ENCODE results near the gene LMBR1L.

Gene LMBR1L

DNA sequence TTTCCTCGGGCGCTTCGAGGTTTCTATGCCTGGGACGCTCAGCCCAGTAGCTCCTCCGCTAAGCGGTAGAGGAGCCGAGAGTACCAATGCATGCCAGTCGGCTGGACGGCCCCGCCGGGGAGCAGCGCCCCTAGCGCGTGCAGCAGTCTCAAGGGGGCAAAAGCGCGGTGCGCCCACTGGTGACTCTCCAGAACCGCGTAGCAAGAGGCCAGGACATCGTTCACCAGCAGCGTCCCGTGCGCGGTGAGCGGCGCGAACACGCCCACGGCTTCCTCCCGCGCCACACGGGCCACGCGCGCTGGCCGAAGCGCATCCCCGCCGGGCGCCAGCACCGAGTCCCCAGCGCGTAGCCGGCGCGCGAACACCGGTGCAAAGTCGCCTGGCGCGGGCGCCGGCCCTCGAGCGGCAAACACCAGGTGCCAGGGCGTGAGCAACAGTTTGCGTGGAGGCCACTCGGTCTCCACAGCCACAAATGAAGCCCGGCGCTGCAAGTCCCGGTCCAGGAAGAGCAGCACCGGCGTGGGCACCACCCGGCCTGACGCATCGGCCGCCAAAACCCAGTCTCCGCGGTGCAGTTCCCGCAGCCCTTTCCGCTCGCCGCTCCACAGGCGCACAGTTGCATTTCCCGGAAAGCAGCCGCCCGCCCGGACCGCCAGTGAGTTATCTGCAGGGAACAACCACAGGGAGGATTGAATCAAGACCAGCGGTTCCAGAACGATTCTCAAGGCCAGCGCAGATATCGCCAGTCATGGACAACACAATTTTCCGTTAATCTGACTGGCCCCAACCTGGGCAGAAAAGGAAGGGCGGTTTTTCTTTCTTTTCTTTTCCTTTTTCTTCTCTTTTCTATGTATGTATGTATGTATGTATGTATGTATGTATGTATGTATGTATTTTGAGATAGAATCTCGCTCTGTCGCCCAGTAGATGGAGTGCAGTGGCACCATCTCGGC is 20.6 kb downstream of the LMBR1L start:
- peaks cover 27% of the 10 kb centered on the region for H3K4me1 ChIP-seq (ENCODE audit: low read length)
- no peaks in the 10 kb centered on the region for H3K9me3 ChIP-seq (ENCODE audit: insufficient read depth, low read length)
- H3K36me3 ChIP-seq (replicated peaks; ENCODE audit: low read depth, low read length), result no peaks in the 10 kb centered on the region
- peaks cover 53% of the 10 kb centered on the region for H3K27me3 ChIP-seq (ENCODE audit: low read depth, low read length)
- H3K9ac ChIP-seq (ENCODE audit: low read length), result peak overlapping the region; percentile 12; the same call in 1 of the 2 replicates
- peak overlapping the region; percentile 41; the same call in 1 of the 2 replicates for H2AFZ ChIP-seq (ENCODE audit: low read depth, low read length)
- no peaks in the 10 kb centered on the region for H4K20me1 ChIP-seq (ENCODE audit: insufficient read depth, low read length)
- no peaks in the 10 kb centered on the region for H3K79me2 ChIP-seq (ENCODE audit: low read length)
- peak overlapping the region; percentile 74 for H3K4me3 ChIP-seq (ENCODE audit: low read length)
- no peak overlapping the region for H3K27ac ChIP-seq (ENCODE audit: low read length)
- TF ChIP-seq, protein P1, sequence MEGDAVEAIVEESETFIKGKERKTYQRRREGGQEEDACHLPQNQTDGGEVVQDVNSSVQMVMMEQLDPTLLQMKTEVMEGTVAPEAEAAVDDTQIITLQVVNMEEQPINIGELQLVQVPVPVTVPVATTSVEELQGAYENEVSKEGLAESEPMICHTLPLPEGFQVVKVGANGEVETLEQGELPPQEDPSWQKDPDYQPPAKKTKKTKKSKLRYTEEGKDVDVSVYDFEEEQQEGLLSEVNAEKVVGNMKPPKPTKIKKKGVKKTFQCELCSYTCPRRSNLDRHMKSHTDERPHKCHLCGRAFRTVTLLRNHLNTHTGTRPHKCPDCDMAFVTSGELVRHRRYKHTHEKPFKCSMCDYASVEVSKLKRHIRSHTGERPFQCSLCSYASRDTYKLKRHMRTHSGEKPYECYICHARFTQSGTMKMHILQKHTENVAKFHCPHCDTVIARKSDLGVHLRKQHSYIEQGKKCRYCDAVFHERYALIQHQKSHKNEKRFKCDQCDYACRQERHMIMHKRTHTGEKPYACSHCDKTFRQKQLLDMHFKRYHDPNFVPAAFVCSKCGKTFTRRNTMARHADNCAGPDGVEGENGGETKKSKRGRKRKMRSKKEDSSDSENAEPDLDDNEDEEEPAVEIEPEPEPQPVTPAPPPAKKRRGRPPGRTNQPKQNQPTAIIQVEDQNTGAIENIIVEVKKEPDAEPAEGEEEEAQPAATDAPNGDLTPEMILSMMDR (IDR thresholded peaks at IDR 0.05; ENCODE audit: low read depth, low read length), result peak; percentile 48
- TF ChIP-seq EZH2phosphoT487 (IDR thresholded peaks at IDR 0.05; ENCODE audit: low read depth), result no peak
- peak overlapping the region; percentile 80 for H3K4me2 ChIP-seq (ENCODE audit: low read length)

DNA sequence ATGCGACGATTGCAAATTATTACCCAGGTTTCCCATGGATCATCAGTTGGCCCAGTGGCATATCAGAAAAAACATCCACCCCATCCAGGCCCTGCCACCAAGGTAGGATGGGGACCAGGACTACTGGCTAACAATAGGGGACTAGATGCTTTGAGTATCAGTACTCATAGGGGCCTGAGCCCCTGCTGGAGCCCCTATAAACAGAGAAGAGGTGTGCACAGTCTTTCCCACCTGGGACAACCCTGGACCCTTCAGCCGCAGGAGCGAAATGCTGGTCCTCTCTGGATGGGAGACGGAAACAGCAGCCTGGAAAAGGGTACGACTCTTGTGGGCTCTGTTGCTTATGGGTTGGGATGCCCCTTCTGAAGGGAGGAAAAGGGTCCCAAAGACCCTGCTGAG is 21.7 kb downstream of the LMBR1L start:
- Histone ChIP-seq H3K4me1 (ENCODE audit: low read length) (peaks cover 26% of the 10 kb centered on the region), H3K79me2 (ENCODE audit: low read length) (no peaks in the 10 kb centered on the region), H3K36me3 (replicated peaks; ENCODE audit: low read depth, low read length) (no peaks in the 10 kb centered on the region), H3K9me3 (ENCODE audit: insufficient read depth, low read length) (no peaks in the 10 kb centered on the region), H3K27me3 (ENCODE audit: low read depth, low read length) (peaks cover 42% of the 10 kb centered on the region), H4K20me1 (ENCODE audit: insufficient read depth, low read length) (no peaks in the 10 kb centered on the region), H2AFZ (ENCODE audit: low read depth, low read length) (0 out of 2 replicates have a peak overlapping the region, but pooled peaks have one; percentile 99), H3K4me2 (ENCODE audit: low read length) (peak overlapping the region; percentile 89), H3K27ac (ENCODE audit: low read length) (no peak overlapping the region), H3K4me3 (ENCODE audit: low read length) (peak overlapping the region; percentile 71; the same call in 1 of the 2 replicates), H3K9ac (ENCODE audit: low read length) (no peak overlapping the region)
- TF ChIP-seq, protein P1 (IDR thresholded peaks at IDR 0.05; ENCODE audit: low read depth, low read length), result no peak
- TF ChIP-seq EZH2phosphoT487 (IDR thresholded peaks at IDR 0.05; ENCODE audit: low read depth), result no peak

DNA sequence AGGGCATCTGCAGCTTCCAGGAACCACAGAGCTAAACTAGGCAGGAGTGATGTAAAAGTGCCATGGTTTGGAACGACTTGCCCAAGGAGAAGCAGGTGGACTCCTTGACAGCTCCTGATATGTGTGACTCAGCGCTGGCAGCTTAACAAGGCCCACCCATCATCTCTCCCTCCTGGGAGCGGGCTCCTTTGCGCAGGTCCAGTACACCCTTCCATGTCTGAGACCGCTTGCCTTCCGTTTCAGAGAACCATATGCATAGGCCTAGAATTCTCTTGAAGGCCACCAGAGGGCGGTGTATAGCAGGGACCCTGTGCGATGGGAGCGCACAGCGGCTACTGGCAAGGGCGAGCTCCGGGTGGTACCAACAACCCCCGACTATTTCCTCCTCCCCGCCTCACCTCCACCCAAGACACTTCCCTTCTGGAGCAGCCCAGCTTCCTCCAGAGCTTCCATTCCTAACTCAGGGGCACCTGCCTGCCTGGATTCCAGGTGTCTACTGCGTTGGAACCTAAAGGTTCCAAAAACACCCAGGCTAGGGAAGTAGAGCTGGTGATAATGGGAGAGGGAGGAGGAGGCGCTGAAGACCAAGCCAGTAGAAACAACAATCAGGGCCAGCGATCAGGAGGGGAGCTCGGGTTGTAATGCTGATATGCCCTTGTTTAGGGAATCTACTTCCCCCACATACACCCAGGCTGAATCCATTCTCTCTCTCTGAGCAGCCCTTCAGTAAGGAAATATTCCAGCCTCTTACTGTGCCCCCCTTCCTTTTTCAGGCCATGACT is 22.3 kb downstream of the LMBR1L start:
- Histone ChIP-seq H3K36me3 (replicated peaks; ENCODE audit: low read depth, low read length) (no peaks in the 10 kb centered on the region), H3K9me3 (ENCODE audit: insufficient read depth, low read length) (no peaks in the 10 kb centered on the region), H3K4me2 (ENCODE audit: low read length) (peak overlapping the region; percentile 89), H3K27me3 (ENCODE audit: low read depth, low read length) (peaks cover 37% of the 10 kb centered on the region), H3K4me3 (ENCODE audit: low read length) (peak overlapping the region; percentile 71), H3K79me2 (ENCODE audit: low read length) (no peaks in the 10 kb centered on the region), H3K27ac (ENCODE audit: low read length) (no peak overlapping the region), H2AFZ (ENCODE audit: low read depth, low read length) (peak overlapping the region; percentile 99), H3K4me1 (ENCODE audit: low read length) (peaks cover 20% of the 10 kb centered on the region), H4K20me1 (ENCODE audit: insufficient read depth, low read length) (no peaks in the 10 kb centered on the region), H3K9ac (ENCODE audit: low read length) (peak overlapping the region; percentile 46)
- no peak for TF ChIP-seq EZH2phosphoT487 (IDR thresholded peaks at IDR 0.05; ENCODE audit: low read depth)
- TF ChIP-seq, protein P1 (IDR thresholded peaks at IDR 0.05; ENCODE audit: low read depth, low read length), result peak; percentile 79

DNA sequence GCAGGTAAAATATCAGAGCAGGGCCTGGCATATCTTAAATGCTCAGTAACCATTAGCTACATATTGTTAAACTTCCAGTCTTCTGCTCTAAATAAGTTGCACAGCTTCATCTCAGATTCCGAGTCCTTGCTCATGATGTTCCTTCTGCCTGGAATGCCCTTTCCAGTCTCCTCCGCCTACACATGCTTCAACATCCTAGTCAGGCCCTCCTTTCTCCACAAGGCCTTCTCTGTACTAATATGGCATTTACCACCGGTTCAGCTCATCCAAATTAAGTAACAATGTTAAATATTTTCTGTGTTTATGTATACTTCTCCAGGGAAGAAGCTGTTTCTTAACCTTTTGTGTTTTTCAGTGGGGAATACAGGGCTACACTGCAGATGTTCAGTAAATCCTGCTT is 24.5 kb downstream of the LMBR1L start:
- Histone ChIP-seq H3K9ac (ENCODE audit: low read length) (no peak overlapping the region), H3K4me1 (ENCODE audit: low read length) (peaks cover 10% of the 10 kb centered on the region), H3K4me3 (ENCODE audit: low read length) (no peak overlapping the region), H3K27me3 (ENCODE audit: low read depth, low read length) (peaks cover 17% of the 10 kb centered on the region), H4K20me1 (ENCODE audit: insufficient read depth, low read length) (no peaks in the 10 kb centered on the region), H3K9me3 (ENCODE audit: insufficient read depth, low read length) (no peaks in the 10 kb centered on the region), H3K79me2 (ENCODE audit: low read length) (no peaks in the 10 kb centered on the region), H3K27ac (ENCODE audit: low read length) (no peak overlapping the region), H3K4me2 (ENCODE audit: low read length) (no peak overlapping the region), H3K36me3 (replicated peaks; ENCODE audit: low read depth, low read length) (no peaks in the 10 kb centered on the region), H2AFZ (ENCODE audit: low read depth, low read length) (no peak overlapping the region)
- TF ChIP-seq EZH2phosphoT487 (IDR thresholded peaks at IDR 0.05; ENCODE audit: low read depth), result no peak
- TF ChIP-seq, protein P1 (IDR thresholded peaks at IDR 0.05; ENCODE audit: low read depth, low read length), result no peak
